Heart left ventricle (tissue), 16 donors: ENCODE results near the gene KDM1B. TPM values are rescaled to one million over a fixed set of nuclear protein-coding genes. Genes with fewer than 3 reads are reported as not detected.
"Not testable (repeated sequence)": the region's sequence is repeated elsewhere in the genome, so short reads cannot be mapped to it uniquely, and the experiment has no call there.

Experiments used
- ATAC-seq, 4 donors: fragments of 200-7000 bp; cut with Tn5 transposase; one replicate each; pipeline ENCODE4 v1.9.1; 2020 to 2022; ENCODE audit warnings: moderate library complexity in 4 of 4, mild to moderate bottlenecking in 3 of 4, moderate number of reproducible peaks in 1 of 4
- DNase-seq, 5 donors: peaks; one replicate each; pipeline ENCODE4 v3.0.0-alpha.2; 2020
- H3K27ac ChIP-seq, 12 donors: fragments of 200-600 bp; sonication (generic) in 4 of 12; one replicate each; pipeline versions ENCODE4 v1.5.0 to v1.8.0; 2016 to 2022; ENCODE audit warnings: mild to moderate bottlenecking in 2 of 12
- H3K27me3 ChIP-seq, 9 donors: fragments of 200-600 bp; sonication (generic) in 2 of 9; one replicate each; pipeline versions ENCODE4 v1.5.1 to v1.8.0; 2016 to 2022; ENCODE audit warnings: mild to moderate bottlenecking in 3 of 9
- H3K36me3 ChIP-seq, 9 donors: fragments of 200-600 bp; sonication (generic) in 2 of 9; one replicate each; pipeline versions ENCODE4 v1.5.0 to v1.8.0; 2018 to 2022; ENCODE audit warnings: mild to moderate bottlenecking in 2 of 9
- H3K4me1 ChIP-seq, 12 donors: fragments of 200-600 bp; sonication (generic) in 4 of 12; one replicate each; pipeline versions ENCODE4 v1.5.0 to v1.8.0; 2016 to 2022; ENCODE audit warnings: mild to moderate bottlenecking in 3 of 12
- H3K4me3 ChIP-seq, 12 donors: fragments of 200-600 bp; sonication (generic) in 4 of 12; one replicate each; pipeline versions ENCODE4 v1.5.0 to v1.8.0; 2017 to 2022; ENCODE audit warnings: mild to moderate bottlenecking in 9 of 12, moderate library complexity in 4 of 12
- H3K9me3 ChIP-seq, 12 donors: fragments of 200-600 bp; sonication (generic) in 4 of 12; one replicate each; pipeline versions ENCODE4 v1.5.0 to v1.8.0; 2016 to 2022; ENCODE audit warnings: mild to moderate bottlenecking in 1 of 12
- POLR2A ChIP-seq, 2 donors: fragments of 450-650 bp; IDR thresholded peaks; one replicate each; pipeline ENCODE4 v1.6.1; 2017; ENCODE audit warnings: antibody characterized with exemption in 2 of 2, mild to moderate bottlenecking in 2 of 2, moderate library complexity in 2 of 2
- WGBS, 4 donors: extraction: QIAGEN DNeasy Blood & Tissue Kit in 2 of 4; methylation state at CpG; one replicate each; pipeline versions ENCODE4 v1.1.5 to v1.1.7; 2013 to 2018; 5-methylcytosine and 5-hydroxymethylcytosine counted together
- intact Hi-C, 10 donors: fragments of 100-400 bp; cut with DNase I; formaldehyde crosslinking; loops; one replicate each; pipeline versions ENCODE4 v1.11.1 to v1.14.2; 2022
- polyA plus RNA-seq, 2 donors: library from polyadenylated mRNA; stranded (reverse); fragments of 200-250 nt; gene quantifications; one replicate each; pipeline ENCODE4 v1.2.3, GENCODE V29; 2013
- total RNA-seq, 9 donors: library from RNA; depleted of rRNA in 2 of 9; stranded (reverse); fragments of >200 nt in 2 of 9; fragmentation: NEBNext Ultra II Directional in 3 of 9; extraction: Animal tissue kit (Norgen Biotek cat#: 25700) in 3 of 9; gene quantifications; one replicate each; pipeline versions ENCODE4 v1.1.0 to v1.2.4, GENCODE V29; 2016 to 2023
- TF ChIP-seq, protein P1 (sequence below), 12 donors: fragments of 200-600 bp; sonication (generic) in 4 of 12; IDR thresholded peaks; one replicate each; pipeline versions ENCODE4 v1.5.0 to v1.8.0; 2018 to 2022; ENCODE audit warnings: antibody characterized with exemption in 12 of 12, mild to moderate bottlenecking in 5 of 12
- donor health status: ischemic (EF 13 %, LVEDD 7.1; RV severe dilation, severe dysfunction).
- donor health status: healthy with polysubstance abuse.
- donor health status: DM: no; HTN: yes; CAD: no.
- donor health status: DM: no; HTN: no; CAD: no.
- donor health status: ischemic (EF 25% LVEDD 6.9; RV normal size, moderate dysfunction).
- donor health status: ischemic (EF 25% LVEDD 5.7; RV mildly dilated, moderate dysfunction).
- donor health status: healthy.
- donor health status: DM: yes; HTN: yes; CAD: no.
- donor health status: ischemic (EF 35%, LVEDD 5.7; RV mildly dilated, moderate dysfunction).
- donor health status: nonischemic (EF 11% LVEDD 7.7; RV severe dilation, severe dysfunction).
- donor health status: DM: yes; HTN: yes; CAD: no.
- donor health status: PGD.
- donor health status: ischemic (EF 29% LVEDD 5.4; RV normal size, mild dysfunction).
- donor health status: nonischemic (EF 23%, LVEDD 6.1; RV moderate dilation, normal function).

The KDM1B gene
- total and polyA plus RNA-seq, 11 donors, result 2.1 to 21.8 (median 13.6) TPM

DNA sequence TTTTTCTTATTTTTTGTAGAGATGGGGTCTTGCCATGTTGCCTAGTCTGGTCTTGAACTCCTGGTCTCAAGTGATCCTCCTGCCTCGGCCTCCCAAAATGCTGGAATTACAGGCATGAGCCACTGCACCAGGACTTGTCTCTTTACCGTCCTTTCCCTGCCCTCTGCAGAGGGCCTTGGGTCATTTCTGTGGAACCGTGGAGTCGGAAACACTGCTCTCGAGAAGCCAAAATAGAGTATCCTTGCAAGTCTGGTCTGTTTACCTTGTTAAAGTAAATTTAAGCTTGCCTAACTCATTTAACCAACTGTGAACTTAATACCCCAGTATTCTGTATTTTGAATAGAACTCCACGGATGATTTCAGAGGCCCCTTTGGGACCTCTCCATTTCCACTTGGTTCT is 51.4 kb downstream of the KDM1B start:
- DNase-seq, result no peak
- ATAC-seq, result no peak
- peaks cover 0 to 93% (median 56%) of the 10 kb centered on the region in 9 donors for H3K36me3 ChIP-seq

GRCh38 chr6:18207438-18207837 is 52.2 kb downstream of the KDM1B start:
- 66 to 92% (median 79%) methylated on average over 8 of the region's 8 CpGs for WGBS, 4 donors
- H3K36me3 ChIP-seq, result peaks cover 0 to 89% (median 51%) of the 10 kb centered on the region in 9 donors
- peak overlapping the region in 2 of 12 donors; percentile 14 to 68 for H3K27ac ChIP-seq
- H3K4me3 ChIP-seq, result no peak overlapping the region
- TF ChIP-seq, protein P1, sequence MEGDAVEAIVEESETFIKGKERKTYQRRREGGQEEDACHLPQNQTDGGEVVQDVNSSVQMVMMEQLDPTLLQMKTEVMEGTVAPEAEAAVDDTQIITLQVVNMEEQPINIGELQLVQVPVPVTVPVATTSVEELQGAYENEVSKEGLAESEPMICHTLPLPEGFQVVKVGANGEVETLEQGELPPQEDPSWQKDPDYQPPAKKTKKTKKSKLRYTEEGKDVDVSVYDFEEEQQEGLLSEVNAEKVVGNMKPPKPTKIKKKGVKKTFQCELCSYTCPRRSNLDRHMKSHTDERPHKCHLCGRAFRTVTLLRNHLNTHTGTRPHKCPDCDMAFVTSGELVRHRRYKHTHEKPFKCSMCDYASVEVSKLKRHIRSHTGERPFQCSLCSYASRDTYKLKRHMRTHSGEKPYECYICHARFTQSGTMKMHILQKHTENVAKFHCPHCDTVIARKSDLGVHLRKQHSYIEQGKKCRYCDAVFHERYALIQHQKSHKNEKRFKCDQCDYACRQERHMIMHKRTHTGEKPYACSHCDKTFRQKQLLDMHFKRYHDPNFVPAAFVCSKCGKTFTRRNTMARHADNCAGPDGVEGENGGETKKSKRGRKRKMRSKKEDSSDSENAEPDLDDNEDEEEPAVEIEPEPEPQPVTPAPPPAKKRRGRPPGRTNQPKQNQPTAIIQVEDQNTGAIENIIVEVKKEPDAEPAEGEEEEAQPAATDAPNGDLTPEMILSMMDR (IDR thresholded peaks at IDR 0.05), result no peak
- TF ChIP-seq POLR2A (IDR thresholded peaks at IDR 0.05), result no peak
- DNase-seq, result peak in 1 of 5 donors; percentile 35
- no peaks in the 10 kb centered on the region for H3K4me1 ChIP-seq
- intact Hi-C loops, result no loop called here
- H3K27me3 ChIP-seq, result no peaks in the 10 kb centered on the region
- ATAC-seq, result peak; percentile 50 to 71 (median 53)
- no peaks in the 10 kb centered on the region for H3K9me3 ChIP-seq

More for the DNA sequence above, 51.4 kb downstream of the KDM1B start:
- no peaks in the 10 kb centered on the region for H3K27me3 ChIP-seq
- no peak overlapping the region for H3K4me3 ChIP-seq
- H3K9me3 ChIP-seq, result no peaks in the 10 kb centered on the region
- TF ChIP-seq, protein P1 (IDR thresholded peaks at IDR 0.05), result no peak
- TF ChIP-seq POLR2A (IDR thresholded peaks at IDR 0.05), result no peak
- WGBS, 4 donors, result 93 to 96% (median 95%) methylated on average over 6 of the region's 6 CpGs
- intact Hi-C loops, result no loop called here
- H3K27ac ChIP-seq, result peak overlapping the region in 1 of 12 donors; percentile 68
- H3K4me1 ChIP-seq, result no peaks in the 10 kb centered on the region

DNA sequence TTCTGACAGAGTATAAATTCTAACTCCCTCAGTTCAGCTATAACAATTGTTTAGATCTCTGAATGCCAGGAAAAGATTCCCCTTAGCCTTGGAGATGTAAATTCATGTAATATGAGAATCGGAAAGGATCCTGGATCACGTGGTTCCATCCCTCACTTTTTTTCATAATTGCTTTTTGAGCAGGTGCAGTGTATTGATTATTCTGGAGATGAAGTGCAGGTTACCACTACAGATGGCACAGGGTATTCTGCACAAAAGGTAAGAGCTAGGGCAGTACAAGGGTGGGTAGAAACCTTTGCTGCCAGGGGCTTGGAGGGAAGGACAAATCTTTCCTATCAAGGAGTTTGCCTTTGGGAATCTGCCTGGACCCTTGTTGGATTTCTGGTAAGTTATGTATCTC is 52.7 kb downstream of the KDM1B start:
- H3K36me3 ChIP-seq, result peaks cover 0 to 89% (median 51%) of the 10 kb centered on the region in 9 donors
- peak overlapping the region in 2 of 12 donors; percentile 14 to 68 for H3K27ac ChIP-seq

GRCh38 chr6:18208778-18209177 is 53.6 kb downstream of the KDM1B start:
- intact Hi-C loops, H3K4me1 ChIP-seq, H3K4me3 ChIP-seq, H3K9me3 ChIP-seq, DNase-seq, ATAC-seq, H3K27me3 ChIP-seq: not testable (repeated sequence)
- H3K36me3 ChIP-seq, result peaks cover 0 to 89% (median 57%) of the 10 kb centered on the region in 9 donors
- 87 to 99% (median 95%) methylated on average over 8 to 9 of the region's 9 CpGs for WGBS, 4 donors
- peak overlapping the region in 3 of 12 donors; percentile 46 to 70 (median 59) for H3K27ac ChIP-seq

More for the DNA sequence above, 52.7 kb downstream of the KDM1B start:
- no peak for ATAC-seq
- intact Hi-C loops, result no loop called here
- WGBS, 4 donors, result 64 to 93% (median 72%) methylated on average over 2 of the region's 2 CpGs
- TF ChIP-seq POLR2A (IDR thresholded peaks at IDR 0.05), result no peak
- TF ChIP-seq, protein P1 (IDR thresholded peaks at IDR 0.05), result no peak
- H3K9me3 ChIP-seq, result no peaks in the 10 kb centered on the region
- no peaks in the 10 kb centered on the region for H3K27me3 ChIP-seq
- no peak overlapping the region for H3K4me3 ChIP-seq
- H3K4me1 ChIP-seq, result no peaks in the 10 kb centered on the region
- DNase-seq, result no peak
